ENCODE data around the gene CD99L2.
"Not testable (repeated sequence)": the region's sequence is repeated elsewhere in the genome, so short reads cannot be mapped to it uniquely, and the experiment has no call there.

CD99L2 gene

DNA sequence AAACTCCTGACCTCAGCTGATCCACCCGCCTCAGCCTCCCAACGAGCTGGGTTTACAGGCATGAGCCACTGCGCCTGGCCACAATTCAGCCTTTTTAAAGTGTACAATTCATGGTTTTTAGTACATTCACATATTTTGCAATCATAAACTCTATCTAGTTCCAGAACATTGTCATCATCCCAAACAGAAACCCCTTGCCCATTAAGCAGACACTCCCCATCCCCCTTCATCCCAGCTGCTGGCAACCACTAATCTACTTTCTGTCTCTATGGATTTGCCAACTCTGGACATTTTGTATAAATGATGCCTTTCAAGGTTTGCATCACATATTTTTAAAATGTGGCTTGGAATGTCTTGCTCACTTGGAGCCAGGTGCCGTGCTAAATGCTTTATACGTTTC is 4.5 kb downstream of the CD99L2 start:
- in situ Hi-C loops (cut with HindIII; ENCODE audit: low pct_ligation_motif_present, low sequenced_read_pairs) = no loop called here

DNA sequence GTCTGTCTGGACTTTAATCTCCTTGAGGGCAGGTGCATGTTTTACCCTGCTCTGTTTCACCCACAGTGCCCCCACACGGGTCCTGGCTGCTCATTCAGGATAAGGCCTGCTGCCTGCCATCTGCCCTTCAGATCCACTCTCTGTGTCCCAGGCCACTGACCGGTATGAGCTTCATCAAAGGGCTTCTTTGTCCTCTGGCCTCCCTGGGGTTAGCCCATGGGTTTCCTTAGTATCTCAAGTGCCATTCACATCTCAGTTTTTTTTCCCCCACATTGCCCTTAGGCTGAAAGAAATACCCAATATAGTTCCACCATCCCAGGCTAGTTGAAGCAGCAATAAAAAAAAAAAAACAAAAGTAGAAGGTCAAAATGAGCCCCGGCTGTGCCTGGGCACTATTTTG is 9.3 kb downstream of the CD99L2 start:
- in situ Hi-C loops (cut with HindIII; ENCODE audit: low pct_ligation_motif_present, low sequenced_read_pairs) = no loop called here
- Histone ChIP-seq H3K27me3 (replicated peaks) (no peaks in the 10 kb centered on the region), H3K4me3 (ENCODE audit: low read depth, low read length) (no peak overlapping the region), H3K27ac (no peak overlapping the region), H3K36me3 (replicated peaks) (no peaks in the 10 kb centered on the region)
- no peak for DNase-seq
- TF ChIP-seq, protein P1, sequence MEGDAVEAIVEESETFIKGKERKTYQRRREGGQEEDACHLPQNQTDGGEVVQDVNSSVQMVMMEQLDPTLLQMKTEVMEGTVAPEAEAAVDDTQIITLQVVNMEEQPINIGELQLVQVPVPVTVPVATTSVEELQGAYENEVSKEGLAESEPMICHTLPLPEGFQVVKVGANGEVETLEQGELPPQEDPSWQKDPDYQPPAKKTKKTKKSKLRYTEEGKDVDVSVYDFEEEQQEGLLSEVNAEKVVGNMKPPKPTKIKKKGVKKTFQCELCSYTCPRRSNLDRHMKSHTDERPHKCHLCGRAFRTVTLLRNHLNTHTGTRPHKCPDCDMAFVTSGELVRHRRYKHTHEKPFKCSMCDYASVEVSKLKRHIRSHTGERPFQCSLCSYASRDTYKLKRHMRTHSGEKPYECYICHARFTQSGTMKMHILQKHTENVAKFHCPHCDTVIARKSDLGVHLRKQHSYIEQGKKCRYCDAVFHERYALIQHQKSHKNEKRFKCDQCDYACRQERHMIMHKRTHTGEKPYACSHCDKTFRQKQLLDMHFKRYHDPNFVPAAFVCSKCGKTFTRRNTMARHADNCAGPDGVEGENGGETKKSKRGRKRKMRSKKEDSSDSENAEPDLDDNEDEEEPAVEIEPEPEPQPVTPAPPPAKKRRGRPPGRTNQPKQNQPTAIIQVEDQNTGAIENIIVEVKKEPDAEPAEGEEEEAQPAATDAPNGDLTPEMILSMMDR (IDR thresholded peaks at IDR 0.05; ENCODE audit: low read depth, low read length, missing control alignments) = no peak

More for the DNA sequence above, 4.5 kb downstream of the CD99L2 start:
- TF ChIP-seq, protein P1 (IDR thresholded peaks at IDR 0.05; ENCODE audit: low read depth, low read length, missing control alignments) = no peak
- Histone ChIP-seq H3K36me3 (replicated peaks) (no peaks in the 10 kb centered on the region), H3K27ac (no peak overlapping the region), H3K27me3 (replicated peaks) (no peaks in the 10 kb centered on the region), H3K4me3 (ENCODE audit: low read depth, low read length) (no peak overlapping the region)
- DNase-seq = no peak

GRCh38 chrX:150887906-150888465 is 10.5 kb downstream of the CD99L2 start:
- H3K36me3 ChIP-seq (replicated peaks) = no peaks in the 10 kb centered on the region
- no peak overlapping the region for H3K4me3 ChIP-seq (ENCODE audit: low read depth, low read length)
- DNase-seq = peak; percentile 22
- H3K27ac ChIP-seq = no peak overlapping the region
- in situ Hi-C loops (cut with HindIII; ENCODE audit: low pct_ligation_motif_present, low sequenced_read_pairs) = no loop called here
- TF ChIP-seq, protein P1 (IDR thresholded peaks at IDR 0.05; ENCODE audit: low read depth, low read length, missing control alignments) = no peak
- H3K27me3 ChIP-seq (replicated peaks) = no peaks in the 10 kb centered on the region

DNA sequence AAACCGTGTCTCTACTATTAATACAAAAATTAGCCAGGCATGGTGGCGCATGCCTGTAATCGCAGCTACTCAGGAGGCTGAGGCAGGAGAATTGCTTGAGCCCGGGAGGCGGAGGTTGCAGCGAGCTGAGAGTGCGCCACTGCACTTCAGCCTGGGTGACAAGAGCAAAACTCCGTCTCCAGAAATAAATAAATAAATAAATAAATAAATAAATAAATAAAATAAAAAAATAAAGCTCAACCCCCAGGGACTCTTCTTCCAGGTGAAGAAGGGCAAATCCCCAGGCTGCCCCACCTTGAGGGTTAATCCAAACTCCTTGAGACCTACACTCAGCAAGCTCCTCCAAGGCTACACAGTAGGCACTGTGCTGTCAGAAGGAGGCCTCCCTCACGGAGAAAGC is 11.2 kb downstream of the CD99L2 start:
- H3K36me3 ChIP-seq (replicated peaks); DNase-seq; H3K27me3 ChIP-seq (replicated peaks); H3K4me3 ChIP-seq (ENCODE audit: low read depth, low read length); in situ Hi-C loops (cut with HindIII; ENCODE audit: low pct_ligation_motif_present, low sequenced_read_pairs); H3K27ac ChIP-seq: not testable (repeated sequence)

- Histone ChIP-seq H3K4me3 (ENCODE audit: low read depth, low read length) (no peak overlapping the region), H3K27me3 (replicated peaks) (no peaks in the 10 kb centered on the region), H3K36me3 (replicated peaks) (no peaks in the 10 kb centered on the region), H3K27ac (no peak overlapping the region)
- in situ Hi-C loops (cut with HindIII; ENCODE audit: low pct_ligation_motif_present, low sequenced_read_pairs) = no loop called here
- TF ChIP-seq, protein P1 (IDR thresholded peaks at IDR 0.05; ENCODE audit: low read depth, low read length, missing control alignments) = no peak
- no peak for DNase-seq
Measured at GRCh38 chrX:150886381-150886780, 12.1 kb downstream of the CD99L2 start.

GRCh38 chrX:150880808-150881165 is 17.7 kb downstream of the CD99L2 start:
- in situ Hi-C loops (cut with HindIII; ENCODE audit: low pct_ligation_motif_present, low sequenced_read_pairs) = no loop called here
- Histone ChIP-seq H3K36me3 (replicated peaks) (no peaks in the 10 kb centered on the region), H3K27ac (no peak overlapping the region), H3K27me3 (replicated peaks) (no peaks in the 10 kb centered on the region), H3K4me3 (ENCODE audit: low read depth, low read length) (no peak overlapping the region)
- DNase-seq = no peak
- TF ChIP-seq, protein P1 (IDR thresholded peaks at IDR 0.05; ENCODE audit: low read depth, low read length, missing control alignments) = no peak
